SK-N-MC (cell line): Measurements from ENCODE around the gene EEFSEC.

Experiments
- EZH2 ChIP-seq: fragments of 200-600 bp; sonication (generic); IDR thresholded peaks from one replicate; pipeline ENCODE4 v1.6.1; 2017; ENCODE audit warnings: antibody characterized with exemption
- FOXP2 ChIP-seq: optimal IDR thresholded peaks from 2 replicates; pipeline ENCODE3; 2011; ENCODE audit warnings: mild to moderate bottlenecking, moderate library complexity; ENCODE audit not compliant: insufficient read depth; ENCODE audit errors: extremely low read length, control extremely low read depth
- POLR2AphosphoS5 ChIP-seq: IDR thresholded peaks from 2 replicates; pipeline ENCODE4 v1.6.1; 2012; ENCODE audit warnings: mild to moderate bottlenecking, low read depth, low read length, borderline replicate concordance

DNA sequence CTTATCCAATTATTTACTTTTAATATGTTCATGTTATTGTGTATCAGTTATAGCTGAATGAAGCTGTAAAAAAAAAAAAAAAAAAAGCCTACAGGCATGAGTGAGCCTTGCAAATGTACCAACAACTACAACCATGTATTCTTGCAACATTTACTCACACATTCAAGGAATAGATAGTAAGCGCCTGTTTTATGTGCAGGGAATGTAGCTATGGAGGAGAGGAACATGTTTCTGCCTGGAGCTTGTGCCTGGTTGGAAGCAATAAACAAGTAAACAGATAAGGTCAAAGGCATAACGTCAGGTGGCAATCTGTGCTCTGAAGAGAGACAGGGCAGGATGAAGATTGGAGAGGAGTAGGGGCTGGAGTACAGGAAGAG, 202.2 kb downstream of the EEFSEC start:
- TF ChIP-seq EZH2: no peak
- TF ChIP-seq POLR2AphosphoS5: no peak
- no peak for TF ChIP-seq FOXP2
